HUES48 (cell line): Measurements from ENCODE around the gene MYMX.
A peak's percentile ranks its signal among the peaks of the same experiment; 100 is the strongest.
"Not testable (repeated sequence)": the region's sequence is repeated elsewhere in the genome, so short reads cannot be mapped to it uniquely, and the experiment has no call there.

ENCODE experiments used
- H3K27ac ChIP-seq: one replicate; pipeline ENCODE4 v1.7.0; 2013; ENCODE audit warnings: low read depth, low read length, inconsistent platforms
- H3K27me3 ChIP-seq: 2 replicates; pipeline ENCODE4 v1.6.1; 2013; ENCODE audit warnings: mild to moderate bottlenecking, low read length; ENCODE audit not compliant: control insufficient read depth, insufficient read depth
- H3K36me3 ChIP-seq: 2 replicates; pipeline ENCODE4 v1.6.1; 2013; ENCODE audit warnings: low read length; ENCODE audit not compliant: control insufficient read depth, insufficient read depth
- H3K4me1 ChIP-seq: 2 replicates; pipeline ENCODE4 v1.6.1; 2013; ENCODE audit warnings: mild to moderate bottlenecking, low read length; ENCODE audit not compliant: control insufficient read depth, insufficient read depth
- H3K4me3 ChIP-seq: 2 replicates; pipeline ENCODE4 v1.5.1; 2013; ENCODE audit warnings: mild to moderate bottlenecking, low read depth, low read length
- H3K9ac ChIP-seq: 2 replicates; pipeline ENCODE4 v1.6.1; 2013; ENCODE audit warnings: mild to moderate bottlenecking, low read depth, low read length, moderate library complexity
- H3K9me3 ChIP-seq: 2 replicates; pipeline ENCODE4 v1.6.1; 2013; ENCODE audit warnings: low read length; ENCODE audit not compliant: control insufficient read depth, insufficient read depth

Gene MYMX

GRCh38 chr6:44188819-44189218 is 27.9 kb upstream of the MYMX start:
- Histone ChIP-seq H3K4me1 (peaks cover 13% of the 10 kb centered on the region), H3K9me3 (no peaks in the 10 kb centered on the region), H3K36me3 (no peaks in the 10 kb centered on the region), H3K27me3 (no peaks in the 10 kb centered on the region), H3K9ac (no peak overlapping the region), H3K27ac (no peak overlapping the region), H3K4me3 (no peak overlapping the region)

GRCh38 chr6:44189257-44189656 is 27.5 kb upstream of the MYMX start:
- H3K27me3 ChIP-seq: no peaks in the 10 kb centered on the region
- H3K4me1 ChIP-seq: peaks cover 13% of the 10 kb centered on the region

GRCh38 chr6:44190715-44191114 is 26.0 kb upstream of the MYMX start:
- Histone ChIP-seq H3K36me3 (no peaks in the 10 kb centered on the region), H3K27me3 (no peaks in the 10 kb centered on the region), H3K4me1 (peaks cover 13% of the 10 kb centered on the region)

More at GRCh38 chr6:44189257-44189656, 27.5 kb upstream of the MYMX start:
- Histone ChIP-seq H3K36me3 (no peaks in the 10 kb centered on the region), H3K4me3 (no peak overlapping the region), H3K9me3 (no peaks in the 10 kb centered on the region), H3K27ac (no peak overlapping the region), H3K9ac (no peak overlapping the region)

GRCh38 chr6:44192428-44193041 is 24.2 kb upstream of the MYMX start:
- peaks cover 8% of the 10 kb centered on the region for H3K4me1 ChIP-seq
- no peak overlapping the region for H3K4me3 ChIP-seq
- no peaks in the 10 kb centered on the region for H3K36me3 ChIP-seq
- no peak overlapping the region for H3K27ac ChIP-seq
- no peaks in the 10 kb centered on the region for H3K27me3 ChIP-seq
- no peaks in the 10 kb centered on the region for H3K9me3 ChIP-seq
- H3K9ac ChIP-seq: no peak overlapping the region

More at GRCh38 chr6:44190715-44191114, 26.0 kb upstream of the MYMX start:
- H3K4me3 ChIP-seq: no peak overlapping the region
- no peak overlapping the region for H3K27ac ChIP-seq
- no peaks in the 10 kb centered on the region for H3K9me3 ChIP-seq
- no peak overlapping the region for H3K9ac ChIP-seq

- Histone ChIP-seq H3K4me1 (peaks cover 8% of the 10 kb centered on the region), H3K27ac (no peak overlapping the region), H3K36me3 (no peaks in the 10 kb centered on the region)
Observed at GRCh38 chr6:44193307-44193910, 23.3 kb upstream of the MYMX start.

GRCh38 chr6:44194326-44194725 is 22.4 kb upstream of the MYMX start:
- Histone ChIP-seq H3K27me3 (no peaks in the 10 kb centered on the region), H3K4me1 (peaks cover 8% of the 10 kb centered on the region), H3K27ac (no peak overlapping the region), H3K9me3 (no peaks in the 10 kb centered on the region), H3K9ac (no peak overlapping the region), H3K36me3 (no peaks in the 10 kb centered on the region), H3K4me3 (no peak overlapping the region)

More at GRCh38 chr6:44193307-44193910, 23.3 kb upstream of the MYMX start:
- Histone ChIP-seq H3K4me3 (no peak overlapping the region), H3K27me3 (no peaks in the 10 kb centered on the region), H3K9ac (no peak overlapping the region), H3K9me3 (no peaks in the 10 kb centered on the region)

- not testable (repeated sequence) for H3K9me3 ChIP-seq, H3K27me3 ChIP-seq, H3K27ac ChIP-seq, H3K9ac ChIP-seq, H3K36me3 ChIP-seq, H3K4me3 ChIP-seq
- peaks cover 11% of the 10 kb centered on the region for H3K4me1 ChIP-seq
Observed at GRCh38 chr6:44196351-44196750, 20.4 kb upstream of the MYMX start.

GRCh38 chr6:44198684-44199083 is 18.0 kb upstream of the MYMX start:
- H3K4me3 ChIP-seq: no peak overlapping the region
- no peak overlapping the region for H3K27ac ChIP-seq
- H3K9ac ChIP-seq: no peak overlapping the region
- H3K9me3 ChIP-seq: no peaks in the 10 kb centered on the region
- no peaks in the 10 kb centered on the region for H3K27me3 ChIP-seq
- H3K4me1 ChIP-seq: peaks cover 25% of the 10 kb centered on the region
- no peaks in the 10 kb centered on the region for H3K36me3 ChIP-seq

- no peaks in the 10 kb centered on the region for H3K27me3 ChIP-seq
- H3K4me1 ChIP-seq: peaks cover 26% of the 10 kb centered on the region
- H3K4me3 ChIP-seq: no peak overlapping the region
- H3K36me3 ChIP-seq: no peaks in the 10 kb centered on the region
- no peak overlapping the region for H3K9ac ChIP-seq
- no peak overlapping the region for H3K27ac ChIP-seq
- H3K9me3 ChIP-seq: no peaks in the 10 kb centered on the region
Observed at GRCh38 chr6:44199883-44200282, 16.8 kb upstream of the MYMX start.

- H3K36me3 ChIP-seq: no peaks in the 10 kb centered on the region
- peaks cover 27% of the 10 kb centered on the region for H3K4me1 ChIP-seq
- no peak overlapping the region for H3K4me3 ChIP-seq
- no peak overlapping the region for H3K27ac ChIP-seq
- no peak overlapping the region for H3K9ac ChIP-seq
- H3K27me3 ChIP-seq: no peaks in the 10 kb centered on the region
- H3K9me3 ChIP-seq: no peaks in the 10 kb centered on the region
Observed at GRCh38 chr6:44201200-44201599, 15.5 kb upstream of the MYMX start.

GRCh38 chr6:44201638-44202303 is 15.0 kb upstream of the MYMX start:
- H3K27me3 ChIP-seq: no peaks in the 10 kb centered on the region
- peaks cover 33% of the 10 kb centered on the region for H3K4me1 ChIP-seq
- H3K27ac ChIP-seq: peak overlapping the region; percentile 98
- 0 out of 2 replicates have a peak overlapping the region, but pooled peaks have one; percentile 6 for H3K9ac ChIP-seq
- H3K9me3 ChIP-seq: no peaks in the 10 kb centered on the region
- H3K36me3 ChIP-seq: no peaks in the 10 kb centered on the region
- no peak overlapping the region for H3K4me3 ChIP-seq
